GM23338 (cell line): Measurements from ENCODE around the gene KCNIP1. TPM values are rescaled to one million over a fixed set of nuclear protein-coding genes. Genes with fewer than 3 reads are reported as not detected.
A peak's percentile ranks its signal among the peaks of the same experiment; 100 is the strongest.

Source experiments
- ATAC-seq: fragments of 200-7000 bp; cut with Tn5 transposase; 3 replicates; pipeline ENCODE4 v1.9.1; 2020
- DNase-seq: peaks from one replicate; pipeline ENCODE4 v3.0.0-alpha.2; 2015; ENCODE audit warnings: low spot score
- H2AFZ ChIP-seq: fragments of 200-600 bp; sonication (generic); 2 replicates; pipeline ENCODE4 v1.8.0; 2016; ENCODE audit warnings: antibody characterized with exemption, mild to moderate bottlenecking, moderate library complexity
- H3F3A ChIP-seq: fragments of 200-600 bp; sonication (generic); replicated peaks from 2 replicates; pipeline ENCODE4 v1.8.0; 2017; ENCODE audit warnings: antibody characterized with exemption, mixed run types, low read depth
- H3K27ac ChIP-seq: fragments of 200-600 bp; sonication (generic); 2 replicates; pipeline ENCODE4 v1.6.1; 2016; ENCODE audit warnings: low read depth
- H3K27me3 ChIP-seq: fragments of 200-600 bp; sonication (generic); 2 replicates; pipeline ENCODE4 v1.8.0; 2016; ENCODE audit warnings: mild to moderate bottlenecking, mixed run types, moderate library complexity; ENCODE audit not compliant: insufficient read depth
- H3K36me3 ChIP-seq: fragments of 200-600 bp; sonication (generic); 2 replicates; pipeline ENCODE4 v1.8.0; 2016; ENCODE audit warnings: mild to moderate bottlenecking; ENCODE audit not compliant: insufficient read depth
- H3K4me1 ChIP-seq: fragments of 200-600 bp; sonication (generic); 2 replicates; pipeline ENCODE4 v1.8.0; 2016; ENCODE audit warnings: mild to moderate bottlenecking, moderate library complexity; ENCODE audit not compliant: insufficient read depth
- H3K4me2 ChIP-seq: fragments of 200-600 bp; sonication (generic); 2 replicates; pipeline ENCODE4 v1.7.1; 2017; ENCODE audit warnings: mixed run types
- H3K4me3 ChIP-seq: fragments of 200-600 bp; sonication (generic); 2 replicates; pipeline ENCODE4 v1.6.1; 2016; ENCODE audit warnings: mixed run types
- H3K79me2 ChIP-seq: fragments of 200-600 bp; sonication (generic); replicated peaks from 2 replicates; pipeline ENCODE4 v1.8.0; 2017; ENCODE audit warnings: mild to moderate bottlenecking; ENCODE audit not compliant: insufficient read depth
- H3K9me2 ChIP-seq: fragments of 200-600 bp; sonication (generic); 2 replicates; pipeline ENCODE4 v1.8.0; 2017; ENCODE audit not compliant: insufficient read depth
- H4K20me1 ChIP-seq: fragments of 200-600 bp; sonication (generic); replicated peaks from 2 replicates; pipeline ENCODE4 v1.8.0; 2017; ENCODE audit warnings: mild to moderate bottlenecking; ENCODE audit not compliant: insufficient read depth
- H3K27ac Mint-ChIP-seq: 2 replicates; pipeline ENCODE4 v1.8.0; 2020; ENCODE audit warnings: inconsistent platforms, mild to moderate bottlenecking, moderate library complexity, mixed read lengths
- H3K27me3 Mint-ChIP-seq: 3 replicates; pipeline ENCODE4 v1.8.0; 2022; ENCODE audit warnings: low read depth, mild to moderate bottlenecking, moderate library complexity, mixed read lengths, inconsistent platforms; ENCODE audit not compliant: insufficient read depth, poor library complexity
- H3K36me3 Mint-ChIP-seq: 3 replicates; pipeline ENCODE4 v1.8.0; 2021; ENCODE audit warnings: low read depth, mild to moderate bottlenecking, inconsistent platforms, moderate library complexity, mixed read lengths
- H3K4me1 Mint-ChIP-seq: 3 replicates; pipeline ENCODE4 v1.8.0; 2020; ENCODE audit warnings: mild to moderate bottlenecking, inconsistent platforms, mixed read lengths
- H3K4me3 Mint-ChIP-seq: 3 replicates; pipeline ENCODE4 v1.8.0; 2021; ENCODE audit warnings: moderate library complexity, mild to moderate bottlenecking, inconsistent platforms, mixed read lengths
- H3K9me3 Mint-ChIP-seq: 3 replicates; pipeline ENCODE4 v1.8.0; 2020; ENCODE audit warnings: moderate library complexity, mild to moderate bottlenecking, inconsistent platforms, mixed read lengths
- CREB1 ChIP-seq: fragments of 250-450 bp; sonication (Bioruptor Pico); IDR thresholded peaks from 2 replicates; pipeline ENCODE4 v1.5.0; 2020; ENCODE audit warnings: low read depth, mild to moderate bottlenecking, moderate library complexity
- CTCF ChIP-seq, 2 experiments: fragments of 200-600 bp in 1 of 2; sonication (generic) in 1 of 2; conservative IDR thresholded peaks; 2 replicates each; pipeline versions ENCODE4 v1.5.1 to v1.6.1; 2016 to 2017; ENCODE audit warnings: antibody characterized with exemption in 2 of 2, low read depth in 2 of 2, mild to moderate bottlenecking in 2 of 2, moderate library complexity in 1 of 2
- ETS1 ChIP-seq: IDR thresholded peaks from 2 replicates; pipeline ENCODE4 v1.6.1; 2016; ENCODE audit warnings: antibody characterized with exemption
- NANOG ChIP-seq: IDR thresholded peaks from 2 replicates; pipeline ENCODE4 v1.6.1; 2016; ENCODE audit warnings: antibody characterized with exemption, borderline replicate concordance
- POLR2AphosphoS5 ChIP-seq: IDR thresholded peaks from 2 replicates; pipeline ENCODE4 v1.6.1; 2016; ENCODE audit warnings: antibody characterized with exemption, low read depth
- STAT1 ChIP-seq: IDR thresholded peaks from one replicate; pipeline ENCODE4 v1.6.1; 2016; ENCODE audit warnings: antibody characterized with exemption; ENCODE audit not compliant: unreplicated experiment
- ZNF114 ChIP-seq: fragments of 250-450 bp; sonication (Bioruptor Pico); IDR thresholded peaks from 2 replicates; pipeline ENCODE4 v1.5.0; 2020; ENCODE audit warnings: mild to moderate bottlenecking, moderate library complexity
- ZNF331 ChIP-seq: fragments of 250-450 bp; sonication (Bioruptor Pico); IDR thresholded peaks from 2 replicates; pipeline ENCODE4 v1.5.0; 2020; ENCODE audit warnings: low read depth, mild to moderate bottlenecking, moderate library complexity
- polyA plus RNA-seq: library from polyadenylated mRNA; unstranded; fragments of >200 nt; fragmentation: Nextera tagmentation; extraction: Ambion mirVana; gene quantifications from 2 replicates; pipeline ENCODE4 v1.2.1, GENCODE V29; 2016
- total RNA-seq: library from RNA; depleted of rRNA; stranded (reverse); fragments of >200 nt; shearing (Covaris generic); gene quantifications from 2 replicates; pipeline ENCODE4 v1.2.3, GENCODE V29; 2014

Gene KCNIP1
- total and polyA plus RNA-seq, 2 experiments from 2014 or later: 0.31 to 0.87 TPM

GRCh38 chr5:170760113-170760512, 256.3 kb downstream of the KCNIP1 start:
- peaks cover 5% of the 10 kb centered on the region; the same call in 1 of the 2 replicates for H3F3A ChIP-seq
- peaks cover 9% of the 10 kb centered on the region; the same call in 1 of the 2 replicates for H3K4me1 ChIP-seq
- H3K36me3 Mint-ChIP-seq: peaks cover 10% of the 10 kb centered on the region
- TF ChIP-seq POLR2AphosphoS5: 0 out of 2 replicates have a peak, but pooled peaks have one; percentile 22
- no peak for TF ChIP-seq STAT1
- peak overlapping the region; percentile 99 for H3K27ac ChIP-seq
- DNase-seq (no peak), ATAC-seq (no peak)
- no peaks in the 10 kb centered on the region for H3K79me2 ChIP-seq
- H3K9me3 Mint-ChIP-seq: 0 out of 3 replicates have a peak, but pooled peaks cover under 1% of the 10 kb centered on the region
- H4K20me1 ChIP-seq: no peaks in the 10 kb centered on the region
- H3K4me3 Mint-ChIP-seq: no peak overlapping the region
- H3K27me3 Mint-ChIP-seq: peaks cover 10% of the 10 kb centered on the region
- no peaks in the 10 kb centered on the region for H3K27me3 ChIP-seq
- H3K4me1 Mint-ChIP-seq: peaks cover 22% of the 10 kb centered on the region
- no peak overlapping the region for H3K4me3 ChIP-seq
- peak overlapping the region; percentile 44; the same call in 1 of the 2 replicates for H3K27ac Mint-ChIP-seq
- H3K9me2 ChIP-seq: peaks cover 36% of the 10 kb centered on the region
- no peak overlapping the region for H2AFZ ChIP-seq
- H3K36me3 ChIP-seq: no peaks in the 10 kb centered on the region
- H3K4me2 ChIP-seq: no peak overlapping the region

- Histone ChIP-seq H3K36me3 (no peaks in the 10 kb centered on the region), H3K4me3 (no peak overlapping the region), H2AFZ (no peak overlapping the region), H3K4me1 (peaks cover 9% of the 10 kb centered on the region; the same call in 1 of the 2 replicates), H3K27ac (peak overlapping the region; percentile 99), H3K9me2 (peaks cover 29% of the 10 kb centered on the region), H3K27me3 (no peaks in the 10 kb centered on the region), H3K79me2 (no peaks in the 10 kb centered on the region), H3K4me2 (peak overlapping the region; percentile 53), H4K20me1 (no peaks in the 10 kb centered on the region), H3F3A (peaks cover 5% of the 10 kb centered on the region; the same call in 1 of the 2 replicates)
- Mint-ChIP-seq H3K4me1 (peaks cover 22% of the 10 kb centered on the region), H3K27ac (no peak overlapping the region), H3K27me3 (peaks cover 10% of the 10 kb centered on the region), H3K36me3 (peaks cover 9% of the 10 kb centered on the region), H3K9me3 (no peaks in the 10 kb centered on the region), H3K4me3 (peak overlapping the region; percentile 42)
- ATAC-seq (peak; percentile 89), DNase-seq (peak; percentile 94)
- peak; percentile 29; the same call in 1 of the 2 replicates for TF ChIP-seq POLR2AphosphoS5
- peak; percentile 73 for TF ChIP-seq ETS1
- TF ChIP-seq ZNF331 (CRISPR knock-in tag): no peak
- no peak for TF ChIP-seq STAT1
- TF ChIP-seq NANOG: peak; percentile 96
- peak; percentile 56; the same call in 1 of the 2 replicates for TF ChIP-seq ZNF114 (CRISPR knock-in tag)
Observed at GRCh38 chr5:170761048-170761707, 257.4 kb downstream of the KCNIP1 start.

- peak; percentile 63 for ATAC-seq
Observed at GRCh38 chr5:170761708-170762066, 257.9 kb downstream of the KCNIP1 start.

More at GRCh38 chr5:170761708-170762066, 257.9 kb downstream of the KCNIP1 start:
- peak overlapping the region; percentile 24 for H3K4me3 ChIP-seq
- H3F3A ChIP-seq: peaks cover 5% of the 10 kb centered on the region; the same call in 1 of the 2 replicates
- peak; percentile 25; the same call in 1 of the 2 replicates for TF ChIP-seq ZNF114 (CRISPR knock-in tag)
- no peak for TF ChIP-seq CREB1
- TF ChIP-seq NANOG: no peak
- TF ChIP-seq CTCF (conservative IDR thresholded peaks at IDR 0.05; ENCODE audit: low read depth in 2 of 2): no peak
- TF ChIP-seq ZNF331 (CRISPR knock-in tag): no peak
- Mint-ChIP-seq H3K27me3 (peaks cover 10% of the 10 kb centered on the region), H3K9me3 (no peaks in the 10 kb centered on the region), H3K27ac (no peak overlapping the region), H3K4me1 (peaks cover 22% of the 10 kb centered on the region), H3K4me3 (peak overlapping the region; percentile 42), H3K36me3 (peaks cover 9% of the 10 kb centered on the region)
- no peaks in the 10 kb centered on the region for H3K36me3 ChIP-seq
- H2AFZ ChIP-seq: no peak overlapping the region
- peaks cover 24% of the 10 kb centered on the region for H3K9me2 ChIP-seq
- H4K20me1 ChIP-seq: no peaks in the 10 kb centered on the region
- H3K4me1 ChIP-seq: peaks cover 9% of the 10 kb centered on the region; the same call in 1 of the 2 replicates
- H3K4me2 ChIP-seq: peak overlapping the region; percentile 53
- peak overlapping the region; percentile 99 for H3K27ac ChIP-seq
- DNase-seq: no peak
- no peaks in the 10 kb centered on the region for H3K27me3 ChIP-seq
- no peaks in the 10 kb centered on the region for H3K79me2 ChIP-seq
